ENCODE measurements around the gene CST6.

The CST6 gene

DNA sequence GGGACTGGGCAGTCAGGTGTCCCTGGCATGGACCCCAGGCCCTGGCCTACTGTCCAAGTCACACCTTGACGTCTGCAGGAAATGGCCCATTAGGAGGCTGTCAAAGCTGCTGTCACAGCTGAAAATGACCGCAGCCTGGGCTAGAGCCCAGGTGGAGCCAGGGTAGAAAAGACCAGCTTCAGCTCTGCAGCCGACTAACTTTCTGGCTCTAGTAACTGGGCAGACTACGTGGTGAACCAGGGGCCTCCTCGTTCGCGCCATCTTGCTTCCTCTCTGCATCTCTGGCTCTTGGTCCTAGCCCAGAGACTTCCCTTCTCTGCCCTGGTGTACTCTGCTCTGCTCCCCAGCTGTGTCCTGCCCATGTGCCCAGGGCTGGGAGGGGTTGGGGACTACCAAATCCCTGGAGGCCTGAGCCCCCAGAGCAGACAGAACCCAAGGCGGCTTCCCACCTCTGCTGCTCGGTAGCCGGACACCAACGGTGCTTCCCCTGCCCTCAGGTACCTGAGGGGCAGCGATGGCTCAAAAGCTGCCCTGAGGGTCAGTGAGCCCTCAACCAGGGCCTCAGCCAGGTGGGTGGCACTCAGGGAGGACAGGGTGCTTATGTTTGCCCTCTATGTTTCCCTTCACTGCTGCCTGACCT lies 30.6 kb upstream of the CST6 start:
- H3K27ac Mint-ChIP-seq, result peak overlapping the region; percentile 49

DNA sequence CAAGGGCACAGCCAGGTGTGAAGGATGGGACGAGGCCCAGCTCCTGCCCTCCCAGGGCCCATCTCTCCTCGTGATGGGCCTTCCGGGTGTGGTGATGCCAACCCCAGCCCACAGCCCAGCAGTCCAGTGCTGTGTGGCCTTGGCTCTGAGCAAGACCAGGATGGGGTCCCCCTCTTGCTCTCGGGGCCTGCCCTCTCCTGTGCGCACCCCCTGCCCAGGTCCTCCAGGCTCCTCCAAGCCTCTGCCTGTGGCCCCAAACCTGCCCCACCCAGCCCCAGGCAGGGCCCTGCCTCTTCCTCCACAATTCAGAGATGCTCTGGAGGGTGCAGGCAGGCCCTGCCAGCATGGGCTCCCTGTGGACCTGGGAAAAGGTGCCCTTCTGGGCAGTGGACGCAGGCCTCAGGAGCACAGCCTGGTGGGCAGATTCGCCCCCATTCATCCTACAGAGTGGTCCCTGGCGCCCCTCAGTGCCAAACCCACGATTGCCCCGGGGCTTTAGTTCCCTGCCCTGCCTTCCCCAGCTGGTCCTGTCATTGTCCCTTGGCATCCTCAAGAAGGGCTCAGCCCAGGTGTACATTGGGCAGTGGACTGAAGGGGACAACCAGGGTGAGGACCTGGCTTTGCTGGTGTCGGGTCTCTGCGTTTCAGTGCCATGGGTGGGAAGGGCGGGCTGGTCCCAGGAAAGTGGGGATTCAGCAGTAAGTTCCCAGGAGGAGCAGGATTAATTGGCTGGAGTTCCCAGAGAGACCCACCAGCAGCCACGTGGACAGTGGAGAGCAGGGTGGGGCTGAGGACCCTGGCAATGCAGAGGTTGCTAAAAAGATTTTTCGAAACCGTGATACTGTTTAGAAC lies 29.6 kb upstream of the CST6 start:
- no peaks in the 10 kb centered on the region for H3K9me3 Mint-ChIP-seq
- no peaks in the 10 kb centered on the region for H3K36me3 Mint-ChIP-seq
- no peaks in the 10 kb centered on the region for H3K27me3 Mint-ChIP-seq
- no peak overlapping the region for H3K4me3 Mint-ChIP-seq
- H3K4me1 Mint-ChIP-seq, result no peaks in the 10 kb centered on the region
- no peak overlapping the region for H3K27ac Mint-ChIP-seq

More for the DNA sequence above, 30.6 kb upstream of the CST6 start:
- Mint-ChIP-seq H3K9me3 (no peaks in the 10 kb centered on the region), H3K4me3 (no peak overlapping the region), H3K36me3 (no peaks in the 10 kb centered on the region), H3K4me1 (peaks cover 1% of the 10 kb centered on the region), H3K27me3 (no peaks in the 10 kb centered on the region)

DNA sequence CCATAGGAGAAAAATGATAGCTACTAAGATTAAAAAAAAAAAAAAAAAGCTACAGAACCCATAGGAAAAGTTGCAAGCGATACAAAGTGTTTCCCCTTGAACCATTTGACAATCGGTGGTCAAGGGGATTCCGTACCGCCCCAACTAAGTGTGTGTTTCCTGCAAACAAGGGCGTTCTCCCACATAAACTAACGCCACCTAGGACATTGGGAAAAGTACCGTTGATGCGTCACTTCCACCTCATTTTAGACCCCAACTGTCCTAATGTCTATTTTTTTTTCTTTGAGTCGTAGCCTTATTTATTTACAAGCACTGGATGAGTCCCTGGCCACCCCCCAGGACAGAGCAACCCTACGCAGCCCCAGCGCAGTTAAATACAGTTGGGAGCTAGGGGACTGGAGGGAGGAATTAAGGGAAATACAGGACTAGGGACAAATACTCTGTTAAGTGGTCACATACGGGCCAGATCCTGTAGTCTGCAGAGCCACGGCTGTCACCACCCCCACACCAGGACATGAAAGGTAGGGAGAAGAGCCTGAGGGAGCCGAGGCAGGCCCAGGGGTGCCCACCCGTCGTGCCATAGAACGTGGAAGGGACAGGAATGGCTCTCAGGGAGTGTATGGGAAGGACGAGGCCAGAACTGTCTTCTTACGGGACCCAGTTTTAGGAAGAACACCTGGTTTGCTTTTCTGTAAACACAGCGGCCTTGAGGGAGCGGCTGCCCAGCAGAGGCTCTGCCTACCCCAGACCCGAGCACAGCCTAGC lies 28.8 kb upstream of the CST6 start:
- no peak overlapping the region for H3K27ac Mint-ChIP-seq
- H3K36me3 Mint-ChIP-seq, result no peaks in the 10 kb centered on the region
- no peak overlapping the region for H3K4me3 Mint-ChIP-seq
- H3K9me3 Mint-ChIP-seq, result no peaks in the 10 kb centered on the region
- no peaks in the 10 kb centered on the region for H3K27me3 Mint-ChIP-seq
- H3K4me1 Mint-ChIP-seq, result no peaks in the 10 kb centered on the region

DNA sequence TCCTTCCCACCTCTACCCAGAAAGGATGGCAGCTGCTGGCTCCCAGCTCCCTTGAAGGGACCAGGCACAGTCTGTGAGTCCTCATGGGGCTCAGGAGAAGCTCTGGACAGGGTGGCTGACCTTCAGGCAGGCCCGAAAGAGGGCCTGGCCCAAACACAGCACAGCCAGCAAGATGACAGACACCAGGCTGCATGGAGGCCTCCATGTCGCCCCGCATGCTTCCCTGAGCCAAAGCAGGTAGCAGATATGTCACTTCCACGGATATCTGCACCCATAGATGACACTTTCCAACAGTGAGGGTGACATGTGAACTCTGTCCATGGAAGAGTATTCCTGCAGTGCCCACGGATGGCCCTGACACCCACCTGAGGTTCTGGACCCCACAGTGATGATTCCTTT lies 28.2 kb upstream of the CST6 start:
- Mint-ChIP-seq H3K27me3 (no peaks in the 10 kb centered on the region), H3K9me3 (no peaks in the 10 kb centered on the region), H3K4me1 (no peaks in the 10 kb centered on the region), H3K36me3 (no peaks in the 10 kb centered on the region), H3K27ac (no peak overlapping the region), H3K4me3 (no peak overlapping the region)

DNA sequence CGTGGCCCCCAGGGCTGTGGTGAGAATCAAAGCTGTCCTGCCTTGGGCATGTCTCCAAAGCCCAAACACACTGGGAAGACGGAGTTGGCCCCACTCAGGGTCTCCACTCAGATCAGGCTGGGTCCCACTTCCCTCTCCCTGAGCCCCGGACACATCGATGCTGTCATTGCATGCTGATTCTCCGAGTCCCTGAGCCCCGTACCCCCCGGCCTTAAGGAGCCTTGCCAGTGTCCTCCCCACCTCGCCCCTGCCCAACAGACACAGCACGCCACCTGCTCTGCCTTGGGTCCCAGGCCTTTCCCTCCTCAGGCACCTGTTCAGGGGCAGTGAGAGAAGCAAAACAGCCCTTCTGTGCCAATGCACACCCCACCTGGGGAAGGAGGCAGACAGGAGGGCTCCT lies 24.5 kb upstream of the CST6 start:
- Mint-ChIP-seq H3K27ac (no peak overlapping the region), H3K4me1 (peaks cover 6% of the 10 kb centered on the region), H3K4me3 (no peak overlapping the region), H3K27me3 (no peaks in the 10 kb centered on the region), H3K36me3 (peaks cover 4% of the 10 kb centered on the region), H3K9me3 (no peaks in the 10 kb centered on the region)

DNA sequence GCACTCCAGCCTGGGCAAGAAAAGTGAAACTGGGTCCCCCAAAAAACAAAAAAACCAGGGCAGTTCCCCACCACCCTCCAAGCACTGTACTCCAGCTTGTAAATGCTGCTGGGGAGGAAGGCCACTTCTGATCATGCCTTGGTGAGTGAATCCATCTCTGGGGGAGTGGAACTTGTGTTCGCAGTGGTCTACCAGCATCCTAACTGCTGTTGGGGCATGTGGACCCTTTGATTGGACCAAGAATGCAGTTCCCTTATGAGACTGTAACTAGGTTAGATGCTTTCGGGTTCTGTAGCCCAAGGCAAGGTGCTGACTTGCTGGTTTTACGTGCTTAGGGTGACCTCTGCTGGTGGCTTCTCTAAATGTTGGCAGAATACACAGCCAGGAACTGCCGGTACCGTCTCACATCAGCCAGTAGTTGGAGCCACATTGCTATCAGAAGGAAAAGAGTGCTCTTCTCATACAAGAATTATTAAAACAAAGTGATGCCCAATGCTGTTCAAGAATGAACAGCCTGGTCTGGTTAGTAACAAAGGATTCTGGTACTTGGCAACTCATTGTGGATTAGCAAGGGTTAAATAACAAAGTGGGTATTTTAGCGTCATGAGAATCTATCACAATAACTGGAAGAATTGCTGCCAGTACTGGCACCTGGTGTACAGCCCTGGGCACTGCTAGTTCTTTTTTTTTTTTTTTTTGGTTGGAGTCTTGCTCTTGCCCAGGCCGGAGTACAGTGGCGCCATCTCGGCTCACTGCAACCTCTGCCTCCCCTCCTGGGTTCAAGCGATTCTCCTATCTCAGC lies 22.8 kb upstream of the CST6 start:
- H3K36me3 Mint-ChIP-seq, result peaks cover 4% of the 10 kb centered on the region

DNA sequence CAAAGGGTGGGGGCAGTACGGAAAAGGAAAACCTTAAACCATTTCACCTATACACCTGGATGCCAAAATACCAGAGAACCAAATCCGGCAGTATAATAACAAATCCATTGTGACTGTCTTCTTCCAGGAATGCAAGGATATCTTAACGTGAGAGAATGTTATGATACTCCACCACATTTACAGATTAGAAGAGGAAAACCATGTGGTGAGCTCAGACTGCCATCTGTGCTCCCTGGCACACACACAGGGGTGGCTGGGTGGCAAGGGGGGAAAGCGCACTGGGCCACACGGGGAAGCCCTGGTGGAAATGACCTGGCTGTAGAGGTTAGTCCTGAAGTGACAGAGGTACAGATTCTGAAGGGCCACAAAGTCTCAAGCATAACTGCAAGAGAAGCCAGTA lies 19.8 kb upstream of the CST6 start:
- no peak overlapping the region for H3K4me3 Mint-ChIP-seq
- H3K9me3 Mint-ChIP-seq, result no peaks in the 10 kb centered on the region
- peaks cover 6% of the 10 kb centered on the region for H3K36me3 Mint-ChIP-seq
- peak overlapping the region; percentile 10 for H3K27ac Mint-ChIP-seq
- H3K4me1 Mint-ChIP-seq, result peaks cover 6% of the 10 kb centered on the region
- no peaks in the 10 kb centered on the region for H3K27me3 Mint-ChIP-seq

More for the DNA sequence above, 22.8 kb upstream of the CST6 start:
- H3K4me3 Mint-ChIP-seq, result no peak overlapping the region
- peak overlapping the region; percentile 46 for H3K27ac Mint-ChIP-seq
- peaks cover 6% of the 10 kb centered on the region for H3K4me1 Mint-ChIP-seq
- H3K27me3 Mint-ChIP-seq, result no peaks in the 10 kb centered on the region
- H3K9me3 Mint-ChIP-seq, result no peaks in the 10 kb centered on the region

DNA sequence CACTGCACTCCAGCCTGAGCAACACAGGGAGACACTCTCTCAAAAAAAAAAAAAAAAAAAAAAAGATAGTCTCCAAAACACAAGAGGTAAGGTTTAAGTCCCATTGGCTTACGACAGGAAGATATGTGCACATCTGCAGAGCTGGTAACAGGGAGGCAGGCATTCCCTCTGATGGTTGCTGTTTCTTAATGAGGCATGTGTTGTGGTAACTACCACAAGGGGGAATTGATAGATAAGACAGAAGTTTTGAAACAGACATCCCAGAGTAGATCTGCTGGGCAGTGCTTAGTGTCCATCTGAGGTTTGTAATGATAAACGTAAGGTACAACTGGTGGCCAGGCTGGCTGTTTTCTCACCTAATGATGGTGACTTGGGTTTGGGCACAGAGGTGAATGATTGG lies 14.5 kb upstream of the CST6 start:
- no peaks in the 10 kb centered on the region for H3K9me3 Mint-ChIP-seq
- H3K27me3 Mint-ChIP-seq, result no peaks in the 10 kb centered on the region
- H3K4me1 Mint-ChIP-seq, result peaks cover 28% of the 10 kb centered on the region
- H3K36me3 Mint-ChIP-seq, result peaks cover 20% of the 10 kb centered on the region
- peak overlapping the region; percentile 37 for H3K4me3 Mint-ChIP-seq
- H3K27ac Mint-ChIP-seq, result peak overlapping the region; percentile 43

DNA sequence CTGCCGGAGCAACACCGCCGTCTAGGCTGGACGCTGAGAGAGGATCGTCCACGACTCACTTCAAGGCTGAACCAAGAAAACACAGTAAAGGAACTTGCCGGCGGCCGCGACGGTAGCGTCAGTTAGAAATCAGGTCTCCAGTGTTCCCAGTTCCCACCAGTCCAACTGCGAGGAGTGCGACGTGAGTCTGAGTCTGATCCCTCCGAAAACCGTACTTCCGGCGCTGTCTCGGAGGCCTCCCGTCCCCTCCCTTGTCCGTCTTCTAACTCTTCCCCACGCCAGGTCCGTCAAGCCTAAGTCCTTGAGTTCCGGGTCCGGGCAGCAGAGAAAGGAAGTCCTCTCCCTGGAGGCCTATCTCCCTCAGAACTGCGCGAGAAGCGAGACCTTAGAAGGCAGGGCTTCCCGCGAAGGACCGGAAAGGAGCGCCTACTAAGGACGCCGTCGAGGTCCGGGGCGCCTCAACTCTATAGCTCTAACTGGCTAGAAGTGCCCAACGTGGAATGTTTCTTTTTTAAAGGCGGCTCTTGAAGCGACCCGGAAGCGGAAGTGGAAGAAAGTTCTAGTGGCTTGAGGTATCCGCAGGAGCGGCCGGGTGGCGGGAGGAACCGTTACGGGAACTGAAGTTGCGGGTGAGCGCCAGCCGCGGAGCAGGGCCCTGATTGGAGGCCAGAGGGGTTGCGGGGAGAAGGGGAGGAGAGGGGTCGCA lies 9.7 kb upstream of the CST6 start, which contains the start of the genes BANF1 and EIF1AD:
Gene BANF1 (plus strand): TSS at position 562 of the 706 bp plus-strand sequence. CDS start 748 bp downstream, outside the sequence.
Gene EIF1AD (minus strand): TSS at position 216 of the 706 bp plus-strand sequence. CDS start 1,768 bp downstream, outside the sequence.
- H3K9me3 Mint-ChIP-seq, result no peaks in the 10 kb centered on the region
- H3K36me3 Mint-ChIP-seq, result peaks cover 19% of the 10 kb centered on the region
- H3K4me1 Mint-ChIP-seq, result peaks cover 37% of the 10 kb centered on the region
- H3K27me3 Mint-ChIP-seq, result no peaks in the 10 kb centered on the region
- H3K4me3 Mint-ChIP-seq, result peak within 1 kb of the TSS; percentile 100
- H3K27ac Mint-ChIP-seq, result peak within 1 kb of the TSS; percentile 99

DNA sequence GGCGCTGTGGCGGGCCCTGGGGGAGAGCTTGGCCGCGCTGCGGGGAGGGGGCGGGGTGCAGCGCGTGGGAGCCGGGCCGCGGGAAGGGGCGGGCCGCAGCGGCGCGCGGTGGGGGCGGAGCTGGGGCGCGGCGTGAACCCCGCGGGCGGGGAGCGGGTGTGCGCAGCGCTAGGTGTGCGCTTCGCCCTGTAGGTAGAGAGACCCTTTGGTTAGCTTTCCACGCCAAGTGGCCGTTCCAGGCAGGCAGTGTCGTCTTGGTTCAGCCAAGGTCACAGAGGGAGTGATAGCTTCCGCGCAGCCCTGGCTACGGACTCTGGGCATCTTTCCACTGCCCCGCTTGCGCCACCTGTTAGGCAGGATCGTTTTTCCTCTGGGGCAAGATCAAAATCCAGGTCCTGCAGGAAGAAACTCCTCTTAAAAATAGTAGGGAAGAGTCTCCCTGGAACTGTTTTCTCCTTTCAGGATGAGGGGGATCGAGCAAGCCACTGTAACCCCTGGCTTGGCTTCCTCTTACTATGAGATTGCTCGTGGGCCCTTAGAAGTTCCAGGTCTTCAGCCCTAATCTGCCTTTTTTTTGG lies 9.1 kb upstream of the CST6 start:
- Mint-ChIP-seq H3K9me3 (no peaks in the 10 kb centered on the region), H3K4me1 (peaks cover 34% of the 10 kb centered on the region), H3K4me3 (peak overlapping the region; percentile 100), H3K27me3 (no peaks in the 10 kb centered on the region), H3K36me3 (peaks cover 14% of the 10 kb centered on the region), H3K27ac (peak overlapping the region; percentile 99)

DNA sequence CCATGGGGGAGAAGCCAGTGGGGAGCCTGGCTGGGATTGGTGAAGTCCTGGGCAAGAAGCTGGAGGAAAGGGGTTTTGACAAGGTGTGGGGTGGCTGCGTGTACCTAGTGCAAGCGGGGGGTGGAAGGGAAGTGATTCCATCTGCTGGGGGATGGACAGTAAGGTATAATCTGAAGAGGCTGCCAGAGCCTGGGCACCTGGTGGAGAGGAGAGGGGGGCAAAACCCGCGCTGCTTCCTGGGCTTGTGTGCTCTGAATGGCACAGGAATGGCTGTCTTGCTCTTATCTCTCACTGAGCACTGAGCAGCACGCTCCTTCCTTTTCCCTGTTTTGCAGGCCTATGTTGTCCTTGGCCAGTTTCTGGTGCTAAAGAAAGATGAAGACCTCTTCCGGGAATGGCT lies 8.5 kb upstream of the CST6 start:
- Mint-ChIP-seq H3K4me1 (peaks cover 34% of the 10 kb centered on the region), H3K9me3 (no peaks in the 10 kb centered on the region), H3K4me3 (peak overlapping the region; percentile 100), H3K36me3 (peaks cover 12% of the 10 kb centered on the region), H3K27me3 (no peaks in the 10 kb centered on the region), H3K27ac (peak overlapping the region; percentile 84)

DNA sequence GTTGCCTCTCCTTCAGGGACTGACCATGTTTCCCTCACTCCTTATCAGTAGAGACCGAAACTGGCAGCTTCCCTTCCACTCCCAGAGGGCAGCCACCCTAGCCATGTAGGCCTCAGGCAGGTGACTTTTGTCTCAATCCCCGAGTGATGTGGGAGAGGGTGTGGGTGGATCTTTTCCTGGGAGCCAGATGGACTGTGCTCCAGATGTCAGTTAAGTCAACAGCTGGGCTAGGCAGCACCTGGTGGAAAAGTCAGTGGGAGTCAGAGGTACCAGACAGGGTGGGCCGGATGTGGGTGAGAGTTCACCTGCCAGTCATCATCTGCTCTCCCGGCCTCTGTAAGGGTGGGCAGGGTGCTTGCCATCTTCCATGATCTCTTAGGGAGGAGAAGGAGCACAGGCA lies 7.6 kb upstream of the CST6 start:
- peak overlapping the region; percentile 41 for H3K27ac Mint-ChIP-seq
- H3K9me3 Mint-ChIP-seq, result no peaks in the 10 kb centered on the region
- peak overlapping the region; percentile 51 for H3K4me3 Mint-ChIP-seq
- no peaks in the 10 kb centered on the region for H3K27me3 Mint-ChIP-seq
- H3K36me3 Mint-ChIP-seq, result peaks cover 11% of the 10 kb centered on the region
- H3K4me1 Mint-ChIP-seq, result peaks cover 33% of the 10 kb centered on the region

DNA sequence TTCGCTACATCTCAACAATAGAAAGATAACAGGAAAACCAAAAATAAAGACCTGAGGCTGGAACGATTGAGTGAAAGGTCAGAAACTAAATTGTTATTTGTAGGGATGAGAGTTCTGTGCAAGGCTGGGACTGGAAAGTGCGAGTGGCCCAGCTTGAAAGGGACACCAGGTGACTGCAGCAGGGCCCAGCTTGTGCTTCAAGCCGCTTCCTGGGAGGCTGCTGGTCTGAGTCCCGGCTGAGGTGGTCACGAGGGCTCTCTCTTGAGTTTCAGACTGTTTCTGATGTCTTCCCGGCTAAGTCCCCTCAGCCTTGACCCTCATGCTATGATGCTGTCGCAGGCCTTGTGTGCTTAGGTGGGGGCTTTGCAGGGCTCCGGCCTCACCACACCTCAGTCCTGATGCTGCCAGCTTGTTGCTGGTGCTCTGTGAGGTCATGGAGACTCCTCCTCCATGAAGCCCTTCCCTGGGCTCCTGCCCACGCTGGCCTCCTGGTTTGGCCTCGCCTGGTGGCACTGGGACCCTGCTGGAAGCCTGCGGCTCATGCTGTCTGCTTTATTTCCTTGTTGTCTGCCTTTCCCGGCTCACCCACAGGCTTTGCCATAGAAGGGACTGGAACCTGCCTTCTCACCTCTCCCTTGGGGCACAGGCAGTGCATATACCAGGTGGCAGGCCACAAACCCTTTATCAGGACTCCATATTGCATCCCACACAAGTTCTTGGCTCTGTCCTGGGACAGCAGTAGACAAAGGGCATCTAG lies 5.5 kb upstream of the CST6 start:
- peaks cover 16% of the 10 kb centered on the region for H3K4me1 Mint-ChIP-seq
- H3K9me3 Mint-ChIP-seq, result no peaks in the 10 kb centered on the region
- H3K27ac Mint-ChIP-seq, result no peak overlapping the region
- peaks cover 1% of the 10 kb centered on the region for H3K27me3 Mint-ChIP-seq
- no peak overlapping the region for H3K4me3 Mint-ChIP-seq
- H3K36me3 Mint-ChIP-seq, result peaks cover 7% of the 10 kb centered on the region

DNA sequence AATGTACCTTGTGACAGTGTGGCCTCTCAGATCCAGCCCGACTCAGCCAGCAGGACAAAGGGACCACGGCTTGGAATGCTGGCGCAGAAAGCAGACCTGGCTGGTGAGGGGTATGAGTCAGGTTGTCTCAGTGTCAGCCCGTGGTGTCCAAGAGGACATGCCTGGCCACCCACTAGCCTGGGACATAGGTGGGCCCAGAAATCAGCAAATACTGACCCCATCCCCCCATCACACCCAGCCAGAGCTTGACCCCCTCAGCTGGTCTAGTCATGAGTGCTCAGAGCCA lies 5.0 kb upstream of the CST6 start:
- Mint-ChIP-seq H3K27me3 (peaks cover 1% of the 10 kb centered on the region), H3K4me3 (no peak overlapping the region), H3K27ac (no peak overlapping the region), H3K4me1 (peaks cover 11% of the 10 kb centered on the region), H3K36me3 (peaks cover 6% of the 10 kb centered on the region), H3K9me3 (no peaks in the 10 kb centered on the region)
